ENCODE measurements around the gene OLA1. TPM values are rescaled to one million over a fixed set of nuclear protein-coding genes. Genes with fewer than 3 reads are reported as not detected.

The OLA1 gene
- polyA plus RNA-seq, 3 donors: 24.9 to 72.3 (median 71.9) TPM

GRCh38 chr2:174023591-174024523, 224.5 kb downstream of the OLA1 start:
- H3K9ac ChIP-seq (ENCODE audit: insufficient read depth, low read length, poor library complexity, severe bottlenecking): peak overlapping the region; percentile 54
- H4K20me1 ChIP-seq (ENCODE audit: insufficient read depth, low read length): no peaks in the 10 kb centered on the region
- Mint-ChIP-seq H3K9me3 (peaks cover 0 to 11% (median 10%) of the 10 kb centered on the region in 7 donors), H3K27me3 (ENCODE audit: low read depth in 3 of 3) (peaks cover 0 to 7% (median 0%) of the 10 kb centered on the region in 3 donors), H3K4me1 (peaks cover 78% of the 10 kb centered on the region), H3K36me3 (peaks cover 6 to 10% of the 10 kb centered on the region in 2 donors), H3K27ac (peak overlapping the region; percentile 90 to 98 (median 97)), H3K4me3 (peak overlapping the region in 1 of 2 donors; percentile 39)
- peak overlapping the region; percentile 93 to 95 for H3K27ac ChIP-seq (ENCODE audit: low read depth in 1 of 2, low read length in 2 of 2)
- WGBS (ENCODE audit: insufficient coverage): 24% methylated on average over 12 of the region's 18 CpGs
- peaks cover 4% of the 10 kb centered on the region for H3K79me2 ChIP-seq (ENCODE audit: insufficient read depth, low read length)
- intact Hi-C loops (cut with micrococcal nuclease): no loop called here
- H3K4me3 ChIP-seq (replicated peaks in 1 of 3; ENCODE audit: low read depth in 2 of 3, low read length in 3 of 3): peak overlapping the region in 1 of 3 experiments; percentile 28
- DNase-seq: peak; percentile 97 to 99 (median 99)
- peaks cover 94 to 96% of the 10 kb centered on the region in 2 donors for H3K4me1 ChIP-seq (ENCODE audit: control insufficient read depth in 1 of 2, insufficient read depth in 2 of 2, low read length in 2 of 2)
- no peak for TF ChIP-seq CTCF (IDR thresholded peaks at IDR 0.05)
- no peaks in the 10 kb centered on the region for H3K36me3 ChIP-seq (replicated peaks in 1 of 2; ENCODE audit: control insufficient read depth in 1 of 2, insufficient read depth in 2 of 2, low read length in 2 of 2)
- no peaks in the 10 kb centered on the region for H3K27me3 ChIP-seq (ENCODE audit: control insufficient read depth in 2 of 2, insufficient read depth in 2 of 2, low read length in 2 of 2)
- peaks cover 0 to 10% of the 10 kb centered on the region in 2 donors for H3K9me3 ChIP-seq (replicated peaks in 1 of 2; ENCODE audit: control insufficient read depth in 1 of 2, insufficient read depth in 1 of 2, low read length in 2 of 2)
- H3K4me2 ChIP-seq (replicated peaks; ENCODE audit: extremely low read depth, low read length, poor library complexity, severe bottlenecking): peak overlapping the region; percentile 24
- H2AFZ ChIP-seq (ENCODE audit: insufficient read depth, low read depth, low read length, poor library complexity, severe bottlenecking): no peak overlapping the region

Small RNA genes lying within 50 kb of the gene (small RNA-seq; reads per million reads assigned to genes)
- not detected for gene RF00019 (ENCODE audit: insufficient read length, low read depth)

Other genes with a start within 250 kb of the OLA1 start
- not detected for gene SP9, start 86.4 kb upstream of the OLA1 start, polyA plus RNA-seq
- 10 to 100 TPM in 1 of 3 donors, 1 to 10 TPM in 2; 6.5 to 11.2 (median 7.2) TPM for gene SCRN3, start 147.2 kb upstream of the OLA1 start, polyA plus RNA-seq
- 1 to 10 TPM; 3.4 to 7.6 (median 7.0) TPM for gene GPR155, start 238.5 kb upstream of the OLA1 start, polyA plus RNA-seq